PC-9 (cell line): Measurements from ENCODE around the gene ACYP1. TPM values are rescaled to one million over a fixed set of nuclear protein-coding genes. Genes with fewer than 3 reads are reported as not detected.
A peak's percentile ranks its signal among the peaks of the same experiment; 100 is the strongest.

ENCODE experiments used
- BruUV-seq: library from RNA; stranded (reverse); fragments of 400-500 nt; replicated peaks from 2 replicates; lab custom pipeline; 2021; lab: Mats Ljungman, UMichigan
- CTCF ChIA-PET: fragments of 300-600 bp; sonication (Branson Sonifier 250); formaldehyde crosslinking; loops from one replicate; lab custom pipeline; 2022; ENCODE audit warnings: antibody characterized with exemption; lab: Charles Lee
- POLR2A ChIA-PET: fragments of 300-600 bp; sonication (Branson Sonifier 250); formaldehyde crosslinking; loops from one replicate; lab custom pipeline; 2022; ENCODE audit warnings: antibody characterized with exemption; ENCODE audit not compliant: unreplicated experiment; lab: Charles Lee
- DNase-seq, 2 experiments: peaks; one replicate each; pipeline versions ENCODE4 v3.0.0 to v3.0.0-alpha.2; 2015 to 2022; ENCODE audit warnings: mixed read lengths in 1 of 2
- H2AFZ ChIP-seq: fragments of 200-600 bp; sonication (generic); 2 replicates; pipeline ENCODE4 v1.8.1; 2017; ENCODE audit warnings: antibody characterized with exemption
- H3F3A ChIP-seq: fragments of 200-600 bp; sonication (generic); 2 replicates; pipeline ENCODE4 v1.8.1; 2017; ENCODE audit warnings: antibody characterized with exemption, mild to moderate bottlenecking, low read depth; ENCODE audit not compliant: insufficient read depth
- H3K27ac ChIP-seq: fragments of 200-600 bp; sonication (generic); 2 replicates; pipeline ENCODE4 v1.6.1; 2016; ENCODE audit warnings: mixed run types
- H3K27me3 ChIP-seq: fragments of 200-600 bp; sonication (generic); 2 replicates; pipeline ENCODE4 v1.6.1; 2016; ENCODE audit warnings: low read depth, mixed run types; ENCODE audit not compliant: insufficient read depth
- H3K36me3 ChIP-seq: fragments of 200-600 bp; sonication (generic); 2 replicates; pipeline ENCODE4 v1.6.1; 2016; ENCODE audit warnings: low read depth, mixed run types
- H3K4me1 ChIP-seq: fragments of 200-600 bp; sonication (generic); replicated peaks from 2 replicates; pipeline ENCODE4 v1.6.1; 2016; ENCODE audit warnings: mixed run types; ENCODE audit not compliant: insufficient read depth
- H3K4me2 ChIP-seq: fragments of 200-600 bp; sonication (generic); 2 replicates; pipeline ENCODE4 v1.6.1; 2017; ENCODE audit warnings: mixed run types
- H3K4me3 ChIP-seq: fragments of 200-600 bp; sonication (generic); 2 replicates; pipeline ENCODE4 v1.6.1; 2016; ENCODE audit warnings: mixed run types
- H3K79me2 ChIP-seq: fragments of 200-600 bp; sonication (generic); 2 replicates; pipeline ENCODE4 v1.6.1; 2017; ENCODE audit warnings: low read depth, mixed run types
- H3K9me2 ChIP-seq: fragments of 200-600 bp; sonication (generic); 2 replicates; pipeline ENCODE4 v1.8.1; 2017; ENCODE audit warnings: mild to moderate bottlenecking; ENCODE audit not compliant: insufficient read depth
- H3K9me3 ChIP-seq: fragments of 200-600 bp; sonication (generic); 2 replicates; pipeline ENCODE4 v1.8.1; 2016; ENCODE audit warnings: low read depth; ENCODE audit not compliant: insufficient read depth
- H4K20me1 ChIP-seq: fragments of 200-600 bp; sonication (generic); 2 replicates; pipeline ENCODE4 v1.8.1; 2017; ENCODE audit not compliant: insufficient read depth
- EZH2 ChIP-seq: fragments of 200-600 bp; sonication (generic); IDR thresholded peaks from 2 replicates; pipeline ENCODE4 v1.8.0; 2017; ENCODE audit warnings: antibody characterized with exemption, low read depth
- intact Hi-C: fragments of 100-400 bp; cut with micrococcal nuclease; formaldehyde crosslinking; loops from one replicate; pipeline ENCODE4 v1.10.0; 2022; ENCODE audit not compliant: unreplicated experiment
- total RNA-seq: library from RNA; stranded (reverse); gene quantifications from 2 replicates; pipeline ENCODE4 v1.2.3, GENCODE V29; 2021
- TF ChIP-seq, protein P1 (sequence below): fragments of 200-600 bp; sonication (generic); conservative IDR thresholded peaks from 2 replicates; pipeline ENCODE4 v1.6.1; 2017; ENCODE audit warnings: mixed run types, antibody characterized with exemption, mild to moderate bottlenecking, moderate library complexity

The ACYP1 gene
- total RNA-seq, 1 experiment from 2014 or later = 98.9 TPM

DNA sequence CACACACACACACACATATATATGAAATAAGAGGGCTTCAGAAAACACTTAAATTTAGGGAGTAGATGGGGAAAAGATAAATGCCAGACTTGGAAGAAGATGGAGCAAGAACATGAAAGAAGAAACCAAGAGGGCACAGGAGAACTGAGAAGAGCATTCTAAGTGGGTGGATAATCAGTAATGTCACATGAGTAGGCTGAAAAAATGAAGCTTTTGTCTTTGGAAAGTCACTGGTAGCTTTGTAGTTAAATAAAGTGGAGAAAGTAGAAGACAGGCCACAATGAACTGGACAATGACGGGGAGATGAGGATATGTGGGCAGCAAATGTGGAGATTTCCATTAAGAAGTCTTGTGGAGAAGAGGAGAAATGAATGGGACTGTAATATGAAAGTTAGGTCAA is 3.4 kb upstream of the ACYP1 start:
- TF ChIP-seq, protein P1, sequence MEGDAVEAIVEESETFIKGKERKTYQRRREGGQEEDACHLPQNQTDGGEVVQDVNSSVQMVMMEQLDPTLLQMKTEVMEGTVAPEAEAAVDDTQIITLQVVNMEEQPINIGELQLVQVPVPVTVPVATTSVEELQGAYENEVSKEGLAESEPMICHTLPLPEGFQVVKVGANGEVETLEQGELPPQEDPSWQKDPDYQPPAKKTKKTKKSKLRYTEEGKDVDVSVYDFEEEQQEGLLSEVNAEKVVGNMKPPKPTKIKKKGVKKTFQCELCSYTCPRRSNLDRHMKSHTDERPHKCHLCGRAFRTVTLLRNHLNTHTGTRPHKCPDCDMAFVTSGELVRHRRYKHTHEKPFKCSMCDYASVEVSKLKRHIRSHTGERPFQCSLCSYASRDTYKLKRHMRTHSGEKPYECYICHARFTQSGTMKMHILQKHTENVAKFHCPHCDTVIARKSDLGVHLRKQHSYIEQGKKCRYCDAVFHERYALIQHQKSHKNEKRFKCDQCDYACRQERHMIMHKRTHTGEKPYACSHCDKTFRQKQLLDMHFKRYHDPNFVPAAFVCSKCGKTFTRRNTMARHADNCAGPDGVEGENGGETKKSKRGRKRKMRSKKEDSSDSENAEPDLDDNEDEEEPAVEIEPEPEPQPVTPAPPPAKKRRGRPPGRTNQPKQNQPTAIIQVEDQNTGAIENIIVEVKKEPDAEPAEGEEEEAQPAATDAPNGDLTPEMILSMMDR = no peak
- no peak for TF ChIP-seq EZH2
- Histone ChIP-seq H3K4me2 (peak overlapping the region; percentile 94), H3K27me3 (no peaks in the 10 kb centered on the region), H3K79me2 (peaks cover 35% of the 10 kb centered on the region), H2AFZ (no peak overlapping the region), H3K27ac (peak overlapping the region; percentile 79; the same call in 1 of the 2 replicates), H3K36me3 (no peaks in the 10 kb centered on the region), H3F3A (peaks cover 55% of the 10 kb centered on the region), H3K4me1 (peaks cover 42% of the 10 kb centered on the region), H3K9me3 (no peaks in the 10 kb centered on the region), H3K4me3 (no peak overlapping the region), H3K9me2 (no peaks in the 10 kb centered on the region), H4K20me1 (no peaks in the 10 kb centered on the region)
- POLR2A ChIA-PET = interaction anchor here (0.7 kb wide), 1 partner anchor 574 kb away, joined by 7 read pairs; the partner anchor contains the start of genes ISCA2 and NPC2
- intact Hi-C loops = no loop called here
- BruUV-seq = no TSS peak
- CTCF ChIA-PET = interaction anchor here (0.6 kb wide), 1 partner anchor 915 kb away, joined by 12 read pairs; no protein-coding TSS in a partner anchor
- no peak for DNase-seq

DNA sequence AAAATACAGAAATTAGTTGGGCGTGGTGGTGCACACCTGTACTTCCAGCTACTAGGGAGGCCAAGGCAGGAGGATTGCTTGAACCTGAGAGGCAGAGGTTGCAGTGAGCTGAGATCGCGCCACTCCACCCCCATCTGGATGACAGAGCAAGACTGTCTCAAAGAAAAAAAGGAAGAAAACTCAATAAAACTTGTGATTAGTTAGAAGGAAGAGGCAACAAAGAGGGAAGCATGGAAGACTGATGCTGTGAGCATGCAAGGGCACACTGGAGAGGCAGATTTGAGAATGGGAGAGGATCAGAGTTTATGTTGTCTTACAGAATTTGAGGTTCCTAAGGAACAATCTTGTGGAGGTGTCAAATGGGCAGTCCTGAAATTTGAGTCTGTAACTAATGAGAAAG is 2.9 kb upstream of the ACYP1 start:
- Histone ChIP-seq H4K20me1 (no peaks in the 10 kb centered on the region), H3K79me2 (peaks cover 40% of the 10 kb centered on the region), H3K9me3 (no peaks in the 10 kb centered on the region), H3K36me3 (no peaks in the 10 kb centered on the region), H3F3A (peaks cover 55% of the 10 kb centered on the region), H3K4me1 (peaks cover 42% of the 10 kb centered on the region), H2AFZ (no peak overlapping the region), H3K27me3 (no peaks in the 10 kb centered on the region), H3K27ac (no peak overlapping the region), H3K4me3 (no peak overlapping the region), H3K4me2 (peak overlapping the region; percentile 94; the same call in 1 of the 2 replicates), H3K9me2 (no peaks in the 10 kb centered on the region)
- intact Hi-C loops = no loop called here
- peak in 1 of 2 experiments; percentile 12 for DNase-seq
- BruUV-seq = no TSS peak
- TF ChIP-seq EZH2 = no peak
- TF ChIP-seq, protein P1 = no peak
- ChIA-PET POLR2A (no interaction called here), CTCF (no interaction called here)

DNA sequence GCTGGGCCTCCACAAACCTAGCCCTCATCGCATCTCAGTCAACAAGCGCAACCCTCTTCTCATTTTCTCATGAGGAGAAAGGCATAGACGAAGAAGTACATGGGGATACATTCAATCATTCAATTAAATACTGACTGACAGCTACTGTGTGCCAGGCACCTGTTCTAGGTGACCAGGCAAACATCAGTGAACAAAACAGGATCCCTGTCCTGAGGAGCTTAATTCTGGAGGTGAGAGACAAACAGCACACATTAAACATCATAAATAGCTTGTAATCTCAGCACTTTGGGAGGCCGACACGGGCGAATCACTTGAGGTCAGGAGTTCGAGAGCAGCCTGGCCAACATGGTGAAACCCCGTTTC is 362 bp upstream of the ACYP1 start:
- no peak for DNase-seq
- intact Hi-C loops = no loop called here
- no peak overlapping the region for H3K27ac ChIP-seq
- peak overlapping the region; percentile 87 for H3K4me2 ChIP-seq
- peaks cover 18% of the 10 kb centered on the region for H3K36me3 ChIP-seq
- peaks cover 30% of the 10 kb centered on the region for H3K4me1 ChIP-seq
- BruUV-seq = no TSS peak
- peak overlapping the region; percentile 89 for H2AFZ ChIP-seq
- H3F3A ChIP-seq = peaks cover 46% of the 10 kb centered on the region
- POLR2A ChIA-PET = interaction anchor here (0.5 to 1.1 kb wide), 16 partner anchors 8 to 547 kb away, joined by 3 to 8 read pairs (median 4); partner anchors contain the start of gene RPS6KL1
- TF ChIP-seq EZH2 = no peak
- TF ChIP-seq, protein P1 = no peak
- H3K27me3 ChIP-seq = no peaks in the 10 kb centered on the region
- H3K9me2 ChIP-seq = no peaks in the 10 kb centered on the region
- CTCF ChIA-PET = interaction anchor here (0.6 to 2.4 kb wide), 4 partner anchors 45 to 455 kb away, joined by 3 to 6 read pairs (median 3); no protein-coding TSS in a partner anchor
- H3K9me3 ChIP-seq = no peaks in the 10 kb centered on the region
- H3K79me2 ChIP-seq = peaks cover 53% of the 10 kb centered on the region
- peak overlapping the region; percentile 68 for H3K4me3 ChIP-seq
- H4K20me1 ChIP-seq = no peaks in the 10 kb centered on the region
